Lung (tissue), 12 donors: Measurements from ENCODE around the gene GGNBP2. TPM values are rescaled to one million over a fixed set of nuclear protein-coding genes. Genes with fewer than 3 reads are reported as not detected.
"Not testable (repeated sequence)": the region's sequence is repeated elsewhere in the genome, so short reads cannot be mapped to it uniquely, and the experiment has no call there.

Experiments
- ATAC-seq: fragments of 200-7000 bp; cut with Tn5 transposase; one replicate; pipeline ENCODE4 v1.9.1; 2020; ENCODE audit warnings: moderate number of reproducible peaks; ENCODE audit not compliant: insufficient read depth, low FRiP score
- DNase-seq, 3 donors: peaks; one replicate each; pipeline ENCODE4 v3.0.0-alpha.2; 2013 to 2017
- H3K27ac ChIP-seq, 2 donors: one replicate each; pipeline ENCODE4 v1.5.1; 2013; ENCODE audit warnings: mild to moderate bottlenecking in 2 of 2, moderate library complexity in 2 of 2, control low read depth in 1 of 2, inconsistent platforms in 1 of 2, low read depth in 1 of 2, low read length in 1 of 2
- H3K27me3 ChIP-seq, 3 donors: one replicate each; pipeline ENCODE4 v1.5.1; 2013; ENCODE audit warnings: low read length in 2 of 3; ENCODE audit not compliant: control insufficient read depth in 3 of 3, insufficient read depth in 3 of 3
- H3K36me3 ChIP-seq, 4 donors: one replicate each; pipeline ENCODE4 v1.5.1; 2013; ENCODE audit warnings: low read length in 4 of 4, mild to moderate bottlenecking in 1 of 4, moderate library complexity in 1 of 4; ENCODE audit not compliant: control insufficient read depth in 4 of 4, insufficient read depth in 4 of 4
- H3K4me1 ChIP-seq, 5 donors: one replicate each; pipeline ENCODE4 v1.5.1; 2013; ENCODE audit warnings: low read length in 5 of 5, mild to moderate bottlenecking in 2 of 5, moderate library complexity in 1 of 5; ENCODE audit not compliant: control insufficient read depth in 5 of 5, insufficient read depth in 5 of 5
- H3K4me3 ChIP-seq: one replicate; pipeline ENCODE4 v1.5.1; 2013; ENCODE audit warnings: mild to moderate bottlenecking, control low read depth, moderate library complexity
- H3K9ac ChIP-seq, 2 donors: one replicate each; pipeline ENCODE4 v1.5.1; 2013; ENCODE audit warnings: low read length in 2 of 2, control low read depth in 1 of 2; ENCODE audit not compliant: insufficient read depth in 1 of 2
- H3K9me3 ChIP-seq, 4 donors: one replicate each; pipeline ENCODE4 v1.5.1; 2013; ENCODE audit warnings: low read length in 3 of 4, mild to moderate bottlenecking in 1 of 4, moderate library complexity in 1 of 4; ENCODE audit not compliant: control insufficient read depth in 4 of 4, insufficient read depth in 3 of 4
- CTCF ChIP-seq: IDR thresholded peaks from 2 replicates; pipeline ENCODE4 v1.5.1; 2012; ENCODE audit warnings: mild to moderate bottlenecking; ENCODE audit errors: control extremely low read depth, extremely low read depth
- WGBS, 2 donors: extraction: QIAGEN DNeasy Blood & Tissue Kit; methylation state at CpG; one replicate each; pipeline ENCODE4 v1.1.7; 2013; 5-methylcytosine and 5-hydroxymethylcytosine counted together
- polyA plus RNA-seq, 2 donors: library from polyadenylated mRNA; stranded (reverse); fragments of 200-250 nt; gene quantifications; one replicate each; pipeline ENCODE4 v1.2.1, GENCODE V29; 2013
- total RNA-seq, 2 donors: library from RNA; depleted of rRNA in 1 of 2; stranded (reverse); fragments of >200 nt in 1 of 2; gene quantifications; one replicate each; pipeline ENCODE4 v1.2.1, GENCODE V29; 2014 to 2021
- donor health status: control.
- donor health status: control.
- donor health status: Bipolar disorder and iron deficiency.
- donor health status: healthy.
- donor health status: DM: yes; HTN: yes; CAD: no.

The GGNBP2 gene
- total and polyA plus RNA-seq, 4 donors, result 40.0 to 86.7 (median 58.5) TPM

- TF ChIP-seq CTCF, result no peak
- no peaks in the 10 kb centered on the region for H3K9me3 ChIP-seq
- H3K4me3 ChIP-seq, result peak overlapping the region; percentile 88
- H3K9ac ChIP-seq, result peak overlapping the region in 1 of 2 donors; percentile 17
- no peaks in the 10 kb centered on the region for H3K36me3 ChIP-seq
- WGBS, 2 donors, result 2 to 4% methylated on average over 35 to 38 of the region's 38 CpGs
- peaks cover 0 to 17% (median 4%) of the 10 kb centered on the region in 5 donors for H3K4me1 ChIP-seq
- no peaks in the 10 kb centered on the region for H3K27me3 ChIP-seq
- ATAC-seq (no peak), DNase-seq (peak in 1 of 3 donors; percentile 26)
- H3K27ac ChIP-seq, result peak overlapping the region; percentile 76 to 93
Observed at GRCh38 chr17:36602030-36602748, 57.5 kb downstream of the GGNBP2 start.

- peak; percentile 35 for TF ChIP-seq CTCF
- no peak overlapping the region for H3K27ac ChIP-seq
- ATAC-seq, result no peak
- H3K4me3 ChIP-seq, result peak overlapping the region; percentile 88
- peak; percentile 52 to 58 (median 55) for DNase-seq
- 5 to 13% methylated on average over 5 of the region's 5 CpGs for WGBS, 2 donors
- no peaks in the 10 kb centered on the region for H3K36me3 ChIP-seq
- H3K9ac ChIP-seq, result no peak overlapping the region
- peaks cover 0 to 17% (median 4%) of the 10 kb centered on the region in 5 donors for H3K4me1 ChIP-seq
- no peaks in the 10 kb centered on the region for H3K27me3 ChIP-seq
- no peaks in the 10 kb centered on the region for H3K9me3 ChIP-seq
Observed at GRCh38 chr17:36602924-36603384, 58.2 kb downstream of the GGNBP2 start.

- not testable (repeated sequence) for H3K9me3 ChIP-seq, H3K27me3 ChIP-seq, ATAC-seq, DNase-seq, H3K4me3 ChIP-seq, H3K36me3 ChIP-seq, H3K27ac ChIP-seq, H3K9ac ChIP-seq
- WGBS, 2 donors, result 95 to 97% methylated on average over 5 of the region's 5 CpGs
- peaks cover 0 to 17% (median 4%) of the 10 kb centered on the region in 5 donors for H3K4me1 ChIP-seq
Observed at GRCh38 chr17:36605028-36605427, 60.3 kb downstream of the GGNBP2 start.

GRCh38 chr17:36608280-36608679 is 63.6 kb downstream of the GGNBP2 start:
- 81 to 90% methylated on average over 7 of the region's 7 CpGs for WGBS, 2 donors
- no peak for DNase-seq
- no peak overlapping the region for H3K9ac ChIP-seq
- H3K4me3 ChIP-seq, result no peak overlapping the region
- no peaks in the 10 kb centered on the region for H3K4me1 ChIP-seq
- H3K36me3 ChIP-seq, result no peaks in the 10 kb centered on the region
- peaks cover 0 to 6% (median 0%) of the 10 kb centered on the region in 3 donors for H3K27me3 ChIP-seq
- H3K27ac ChIP-seq, result no peak overlapping the region
- no peak for ATAC-seq
- TF ChIP-seq CTCF, result no peak
- no peaks in the 10 kb centered on the region for H3K9me3 ChIP-seq
